Dermis blood vessel endothelial cell (primary cell): ENCODE data around the gene LAGE3. TPM values are rescaled to one million over a fixed set of nuclear protein-coding genes. Genes with fewer than 3 reads are reported as not detected.

ENCODE experiments used
- DNase-seq: peaks from one replicate; pipeline ENCODE4 v3.0.0; 2010
- total RNA-seq: library from RNA; depleted of rRNA; stranded (reverse); fragments of >200 nt; gene quantifications from 2 replicates; pipeline ENCODE4 v1.2.3, GENCODE V29; 2014

LAGE3 gene
- total RNA-seq, 1 donor from 2014 or later: 31.5 TPM

GRCh38 chrX:154473683-154474082 is 5.4 kb downstream of the LAGE3 start:
- no peak for DNase-seq

- DNase-seq: no peak
Observed at GRCh38 chrX:154472685-154473632, 6.1 kb downstream of the LAGE3 start.

GRCh38 chrX:154471839-154472684 is 7.0 kb downstream of the LAGE3 start:
- DNase-seq: no peak

- no peak for DNase-seq
Observed at GRCh38 chrX:154470914-154471568, 8.0 kb downstream of the LAGE3 start.

GRCh38 chrX:154470434-154470833 is 8.6 kb downstream of the LAGE3 start:
- DNase-seq: no peak

- no peak for DNase-seq
Observed at GRCh38 chrX:154469880-154470279, 9.2 kb downstream of the LAGE3 start.

GRCh38 chrX:154469114-154469513 is 10.0 kb downstream of the LAGE3 start:
- no peak for DNase-seq

- DNase-seq: no peak
Observed at GRCh38 chrX:154468217-154468616, 10.9 kb downstream of the LAGE3 start.

GRCh38 chrX:154467556-154467955 is 11.5 kb downstream of the LAGE3 start:
- DNase-seq: no peak

- no peak for DNase-seq
Observed at GRCh38 chrX:154466907-154467306, 12.2 kb downstream of the LAGE3 start.

GRCh38 chrX:154466036-154466435 is 13.0 kb downstream of the LAGE3 start:
- DNase-seq: no peak

- DNase-seq: no peak
Observed at GRCh38 chrX:154465601-154466000, 13.5 kb downstream of the LAGE3 start.

- DNase-seq: no peak
Observed at GRCh38 chrX:154464806-154465365, 14.2 kb downstream of the LAGE3 start.

GRCh38 chrX:154463611-154464220 is 15.4 kb downstream of the LAGE3 start:
- no peak for DNase-seq

GRCh38 chrX:154462396-154462795 is 16.7 kb downstream of the LAGE3 start:
- no peak for DNase-seq

- DNase-seq: no peak
Observed at GRCh38 chrX:154460326-154460725, 18.8 kb downstream of the LAGE3 start.

GRCh38 chrX:154459832-154460231 is 19.2 kb downstream of the LAGE3 start:
- DNase-seq: no peak

- peak; percentile 17 for DNase-seq
Observed at GRCh38 chrX:154458954-154459778, 19.9 kb downstream of the LAGE3 start.

GRCh38 chrX:154458116-154458953 is 20.7 kb downstream of the LAGE3 start, which contains the start of gene PLXNA3:
TSS of gene PLXNA3 (plus strand) at chrX:154458281. CDS start at chrX:154460184, 1,903 bp downstream.
- DNase-seq: peak; percentile 42

- DNase-seq: peak; percentile 24
Observed at GRCh38 chrX:154457491-154458115, 21.5 kb downstream of the LAGE3 start.
